CD4-positive, alpha-beta T cell treated with Interleukin-15 for 1 hour (primary cell): Measurements from ENCODE around the gene PDCD2.
"Not testable (repeated sequence)": the region's sequence is repeated elsewhere in the genome, so short reads cannot be mapped to it uniquely, and the experiment has no call there.

Source experiments
- DNase-seq: peaks from one replicate; pipeline ENCODE4 v3.0.0-alpha.2; 2020

PDCD2 gene

GRCh38 chr6:170545405-170545804 is 39.0 kb downstream of the PDCD2 start:
- no peak for DNase-seq

GRCh38 chr6:170542031-170542719 is 42.3 kb downstream of the PDCD2 start:
- DNase-seq, result no peak

GRCh38 chr6:170537329-170537728 is 47.1 kb downstream of the PDCD2 start:
- DNase-seq, result no peak

GRCh38 chr6:170536671-170537070 is 47.8 kb downstream of the PDCD2 start:
- no peak for DNase-seq

- DNase-seq, result no peak
Measured at GRCh38 chr6:170535004-170535403, 49.4 kb downstream of the PDCD2 start.

- no peak for DNase-seq
Measured at GRCh38 chr6:170533792-170534191, 50.6 kb downstream of the PDCD2 start.

GRCh38 chr6:170532867-170533488 is 51.5 kb downstream of the PDCD2 start:
- DNase-seq, result no peak

GRCh38 chr6:170529839-170530469 is 54.5 kb downstream of the PDCD2 start:
- DNase-seq, result peak; percentile 48

GRCh38 chr6:170527995-170528394 is 56.4 kb downstream of the PDCD2 start:
- DNase-seq, result not testable (repeated sequence)

- DNase-seq, result no peak
Measured at GRCh38 chr6:170525795-170526194, 58.6 kb downstream of the PDCD2 start.
